Gastrocnemius medialis (tissue), 4 donors: ENCODE data around the gene KIF3C. TPM values are rescaled to one million over a fixed set of nuclear protein-coding genes. Genes with fewer than 3 reads are reported as not detected.
A peak's percentile ranks its signal among the peaks of the same experiment; 100 is the strongest.
"Not testable (repeated sequence)": the region's sequence is repeated elsewhere in the genome, so short reads cannot be mapped to it uniquely, and the experiment has no call there.

Source experiments
- ATAC-seq, 2 donors: fragments of 150-250 bp; one replicate each; pipeline ENCODE4 v1.9.1; 2016
- DNase-seq, 2 donors: peaks; one replicate each; pipeline ENCODE4 v3.0.0-alpha.2; 2019
- H3K27ac ChIP-seq, 4 donors: fragments of 200-600 bp; sonication (generic); 1 replicate in 1 of 4; 2 replicates in 3 of 4; pipeline ENCODE4 v1.5.1; 2016 to 2018; ENCODE audit warnings: mild to moderate bottlenecking in 2 of 4, moderate library complexity in 1 of 4
- H3K27me3 ChIP-seq, 3 donors: fragments of 200-600 bp; sonication (generic) in 2 of 3; 1 replicate in 1 of 3; 2 replicates in 2 of 3; pipeline versions ENCODE4 v1.5.1 to v1.6.0; 2016 to 2019; ENCODE audit warnings: mild to moderate bottlenecking in 1 of 3, moderate library complexity in 1 of 3
- H3K36me3 ChIP-seq, 2 donors: fragments of 200-600 bp; sonication (generic) in 1 of 2; one replicate each; pipeline ENCODE4 v1.5.1; 2017 to 2018
- H3K4me1 ChIP-seq, 2 donors: fragments of 200-600 bp; sonication (generic) in 1 of 2; one replicate each; pipeline ENCODE4 v1.5.1; 2016 to 2017; ENCODE audit warnings: mild to moderate bottlenecking in 2 of 2
- H3K4me3 ChIP-seq, 4 donors: fragments of 200-600 bp; sonication (generic) in 3 of 4; 1 replicate in 1 of 4; 2 replicates in 3 of 4; pipeline ENCODE4 v1.5.1; 2016 to 2019; ENCODE audit warnings: mild to moderate bottlenecking in 2 of 4
- H3K9me3 ChIP-seq, 3 donors: fragments of 200-600 bp; sonication (generic) in 2 of 3; 1 replicate in 1 of 3; 2 replicates in 2 of 3; pipeline ENCODE4 v1.5.1; 2016 to 2019
- CTCF ChIP-seq, 5 experiments: fragments of 450-650 bp in 3 of 5; fragments of 200-600 bp in 2 of 5; sonication (generic) in 2 of 5; IDR thresholded peaks in 4 of 5; conservative IDR thresholded peaks in 1 of 5; 1 replicate in 4 of 5; 2 replicates in 1 of 5; pipeline ENCODE4 v1.5.1; 2016 to 2019; ENCODE audit warnings: antibody characterized with exemption in 5 of 5, mild to moderate bottlenecking in 3 of 5, moderate library complexity in 3 of 5
- POLR2A ChIP-seq, 2 donors: fragments of 450-650 bp; IDR thresholded peaks; one replicate each; pipeline ENCODE4 v1.6.1; 2017; ENCODE audit warnings: antibody characterized with exemption in 2 of 2, mild to moderate bottlenecking in 2 of 2, moderate library complexity in 2 of 2
- in situ Hi-C, 4 donors: fragments of 200-750 bp; cut with MboI; loops; one replicate each; pipeline versions ENCODE4 v1.15.0 to v1.8.0; 2017; ENCODE audit warnings: low sequenced_read_pairs in 4 of 4
- intact Hi-C: fragments of 100-400 bp; cut with DNase I; formaldehyde crosslinking; loops from one replicate; pipeline ENCODE4 v1.15.1; 2023; ENCODE audit warnings: low total_unique reads
- total RNA-seq, 4 donors: library from RNA; depleted of rRNA; stranded (reverse); fragments of >200 nt; gene quantifications; one replicate each; pipeline versions ENCODE4 v1.1.0 to v1.2.3, GENCODE V29; 2016

The KIF3C gene
- total RNA-seq, 4 donors from 2014 or later, result 1.1 to 4.4 (median 2.1) TPM

- DNase-seq, result peak; percentile 92 to 94
- H3K4me3 ChIP-seq, result no peak overlapping the region
- ATAC-seq, result peak; percentile 98 to 99
- H3K36me3 ChIP-seq, result no peaks in the 10 kb centered on the region
- H3K27me3 ChIP-seq, result no peaks in the 10 kb centered on the region
- intact Hi-C loops, result no loop called here
- in situ Hi-C loops, result no loop called here
- H3K9me3 ChIP-seq, result no peaks in the 10 kb centered on the region
- peaks cover 11 to 22% of the 10 kb centered on the region in 2 donors for H3K4me1 ChIP-seq
- TF ChIP-seq POLR2A (IDR thresholded peaks at IDR 0.05) (no peak), CTCF (IDR thresholded peaks at IDR 0.05 in 4 of 5, conservative IDR thresholded peaks at IDR 0.05 in 1 of 5) (no peak)
- H3K27ac ChIP-seq, result peak overlapping the region; percentile 74 to 95 (median 90)
Observed at GRCh38 chr2:26018184-26019055, 36.1 kb upstream of the KIF3C start.

GRCh38 chr2:26017464-26018183 lies 35.3 kb upstream of the KIF3C start:
- TF ChIP-seq POLR2A (IDR thresholded peaks at IDR 0.05) (no peak), CTCF (IDR thresholded peaks at IDR 0.05 in 4 of 5, conservative IDR thresholded peaks at IDR 0.05 in 1 of 5) (no peak)
- Histone ChIP-seq H3K9me3 (no peaks in the 10 kb centered on the region), H3K27me3 (no peaks in the 10 kb centered on the region), H3K4me1 (peaks cover 16 to 27% of the 10 kb centered on the region in 2 donors), H3K27ac (peak overlapping the region; percentile 74 to 95 (median 90)), H3K36me3 (no peaks in the 10 kb centered on the region), H3K4me3 (no peak overlapping the region)
- intact Hi-C loops (no loop called here), in situ Hi-C loops (no loop called here)
- DNase-seq (no peak), ATAC-seq (peak; percentile 2 to 55)

GRCh38 chr2:26016706-26017045 lies 34.4 kb upstream of the KIF3C start:
- intact Hi-C loops, result not testable (repeated sequence)
- H3K27ac ChIP-seq, result peak overlapping the region; percentile 74 to 95 (median 90)

GRCh38 chr2:26016012-26016705 lies 33.9 kb upstream of the KIF3C start:
- Histone ChIP-seq H3K27ac (peak overlapping the region; percentile 74 to 95 (median 90)), H3K4me1 (peaks cover 28 to 41% of the 10 kb centered on the region in 2 donors), H3K36me3 (no peaks in the 10 kb centered on the region), H3K4me3 (no peak overlapping the region), H3K9me3 (no peaks in the 10 kb centered on the region), H3K27me3 (no peaks in the 10 kb centered on the region)
- ATAC-seq (no peak), DNase-seq (no peak)
- intact Hi-C loops, result no loop called here
- no peak for TF ChIP-seq CTCF (IDR thresholded peaks at IDR 0.05 in 4 of 5, conservative IDR thresholded peaks at IDR 0.05 in 1 of 5)
- no peak for TF ChIP-seq POLR2A (IDR thresholded peaks at IDR 0.05)
- in situ Hi-C loops, result no loop called here

More at GRCh38 chr2:26016706-26017045, 34.4 kb upstream of the KIF3C start:
- DNase-seq, ATAC-seq, H3K27me3 ChIP-seq, in situ Hi-C loops, H3K4me3 ChIP-seq, H3K36me3 ChIP-seq, H3K9me3 ChIP-seq: not testable (repeated sequence)
- peaks cover 25 to 36% of the 10 kb centered on the region in 2 donors for H3K4me1 ChIP-seq
